B cell (primary cell): ENCODE data around the gene NDFIP1. TPM values are rescaled to one million over a fixed set of nuclear protein-coding genes. Genes with fewer than 3 reads are reported as not detected.
A peak's percentile ranks its signal among the peaks of the same experiment; 100 is the strongest.

ENCODE experiments used
- ATAC-seq: fragments of 200-7000 bp; cut with Tn5 transposase; one replicate; pipeline ENCODE4 v1.10.0; 2021; ENCODE audit warnings: low read depth, mild to moderate bottlenecking, moderate number of reproducible peaks, moderate library complexity
- CTCF ChIA-PET: fragments of 350-600 bp; sonication (Branson Sonifier 250); formaldehyde crosslinking; loops from one replicate; lab custom pipeline; 2021; ENCODE audit warnings: antibody characterized with exemption, inconsistent platforms; lab: Charles Lee
- POLR2A ChIA-PET: fragments of 350-600 bp; sonication (Branson Sonifier 250); formaldehyde crosslinking; loops from one replicate; lab custom pipeline; 2021; ENCODE audit warnings: antibody characterized with exemption; lab: Charles Lee
- DNase-seq: peaks from one replicate; pipeline ENCODE4 v3.0.0; 2013
- H2AFZ ChIP-seq: 2 replicates; pipeline ENCODE4 v1.6.1; 2012; ENCODE audit warnings: mild to moderate bottlenecking, low read depth, low read length; ENCODE audit not compliant: insufficient read depth, poor library complexity, severe bottlenecking
- H3K27ac ChIP-seq, 2 donors: 1 replicate in 1 of 2; 2 replicates in 1 of 2; pipeline ENCODE4 v1.5.1; 2012 to 2013; ENCODE audit warnings: low read length in 2 of 2, mild to moderate bottlenecking in 2 of 2, moderate library complexity in 1 of 2
- H3K27me3 ChIP-seq, 4 experiments: fragments of 200-600 bp in 1 of 4; sonication (generic) in 1 of 4; replicated peaks in 1 of 4; 1 replicate in 2 of 4; 2 replicates in 2 of 4; pipeline versions ENCODE4 v1.6.1 to v1.7.0; 2013 to 2016; ENCODE audit warnings: low read length in 3 of 4, mild to moderate bottlenecking in 2 of 4, mixed read lengths in 1 of 4, moderate library complexity in 1 of 4; ENCODE audit not compliant: insufficient read depth in 4 of 4, control insufficient read depth in 3 of 4; ENCODE audit errors: control extremely low read depth in 1 of 4
- H3K36me3 ChIP-seq, 2 experiments: replicated peaks in 1 of 2; 1 replicate in 1 of 2; 2 replicates in 1 of 2; pipeline versions ENCODE4 v1.6.1 to v1.7.1; 2013; ENCODE audit warnings: low read length in 1 of 2; ENCODE audit not compliant: insufficient read depth in 2 of 2, control insufficient read depth in 1 of 2; ENCODE audit errors: control extremely low read depth in 1 of 2, extremely low read depth in 1 of 2
- H3K4me1 ChIP-seq, 2 donors: fragments of 200-600 bp in 1 of 2; sonication (generic) in 1 of 2; 1 replicate in 1 of 2; 2 replicates in 1 of 2; pipeline versions ENCODE4 v1.5.1 to v1.6.1; 2013 to 2017; ENCODE audit warnings: low read length in 2 of 2; ENCODE audit not compliant: control insufficient read depth in 2 of 2, insufficient read depth in 2 of 2
- H3K4me2 ChIP-seq: replicated peaks from 2 replicates; pipeline ENCODE3; 2012; ENCODE audit warnings: mild to moderate bottlenecking, low read depth, low read length; ENCODE audit not compliant: poor library complexity, severe bottlenecking
- H3K4me3 ChIP-seq, 5 experiments: fragments of 200-600 bp in 1 of 5; sonication (generic) in 1 of 5; 1 replicate in 3 of 5; 2 replicates in 2 of 5; pipeline versions ENCODE4 v1.5.1 to v1.7.0; 2011 to 2016; ENCODE audit warnings: low read length in 4 of 5, mild to moderate bottlenecking in 4 of 5, low read depth in 2 of 5, control low read depth in 1 of 5, moderate library complexity in 1 of 5; ENCODE audit not compliant: insufficient read depth in 1 of 5; ENCODE audit errors: control extremely low read depth in 1 of 5, extremely low read depth in 1 of 5
- H3K79me2 ChIP-seq: fragments of 200-600 bp; sonication (generic); one replicate; pipeline ENCODE4 v1.6.0; 2016; ENCODE audit warnings: low read length; ENCODE audit not compliant: control insufficient read depth, insufficient read depth
- H3K9ac ChIP-seq: fragments of 200-600 bp; sonication (generic); 2 replicates; pipeline ENCODE4 v1.6.1; 2017; ENCODE audit warnings: mild to moderate bottlenecking, low read length, moderate library complexity
- H3K9me3 ChIP-seq, 3 donors: one replicate each; pipeline versions ENCODE4 v1.6.1 to v1.7.1; 2013; ENCODE audit warnings: low read length in 2 of 3; ENCODE audit not compliant: control insufficient read depth in 2 of 3, insufficient read depth in 1 of 3; ENCODE audit errors: control extremely low read depth in 1 of 3
- H4K20me1 ChIP-seq: 2 replicates; pipeline ENCODE4 v1.6.0; 2012; ENCODE audit warnings: mild to moderate bottlenecking, low read length; ENCODE audit not compliant: insufficient read depth, control insufficient read depth, poor library complexity, severe bottlenecking
- H3K27ac Mint-ChIP-seq: one replicate; pipeline ENCODE4 v1.8.0; 2021; ENCODE audit warnings: mixed read lengths
- H3K27me3 Mint-ChIP-seq: one replicate; pipeline ENCODE4 v1.8.0; 2021; ENCODE audit warnings: mixed read lengths
- H3K4me1 Mint-ChIP-seq: one replicate; pipeline ENCODE4 v1.8.0; 2021; ENCODE audit warnings: mixed read lengths
- H3K4me3 Mint-ChIP-seq: one replicate; pipeline ENCODE4 v1.8.0; 2021; ENCODE audit warnings: mixed read lengths
- H3K9me3 Mint-ChIP-seq: one replicate; pipeline ENCODE4 v1.8.0; 2022; ENCODE audit warnings: mixed read lengths; ENCODE audit not compliant: insufficient read depth
- EZH2 ChIP-seq: IDR thresholded peaks from 2 replicates; pipeline ENCODE4 v1.6.1; 2012; ENCODE audit warnings: borderline replicate concordance, low read depth, mild to moderate bottlenecking, moderate library complexity, low read length; ENCODE audit not compliant: insufficient read depth, poor library complexity, severe bottlenecking
- WGBS: methylation state at CpG from one replicate; pipeline ENCODE4 v1.1.5; 2013; ENCODE audit warnings: missing lambda C conversion rate; ENCODE audit not compliant: insufficient coverage; 5-methylcytosine and 5-hydroxymethylcytosine counted together
- intact Hi-C: fragments of 100-400 bp; cut with micrococcal nuclease; formaldehyde crosslinking; loops from one replicate; pipeline ENCODE4 v1.10.0; 2022
- polyA plus RNA-seq: library from polyadenylated mRNA; depleted of rRNA; stranded (reverse); fragments of >200 nt; gene quantifications from 2 replicates; pipeline ENCODE4 v1.2.3, GENCODE V29; 2012
- total RNA-seq, 2 donors: library from RNA; stranded (reverse); fragments of 120-200 nt in 1 of 2; gene quantifications; 1 replicate in 1 of 2; 2 replicates in 1 of 2; pipeline versions ENCODE4 v1.2.3 to v1.2.4, GENCODE V29; 2013 to 2022
- TF ChIP-seq, protein P1 (sequence below): fragments of 200-600 bp; IDR thresholded peaks from one replicate; pipeline ENCODE4 v1.8.0; 2022; ENCODE audit warnings: antibody characterized with exemption, mild to moderate bottlenecking

Gene NDFIP1
- total and polyA plus RNA-seq, 2 donors (not counting 1 experiment from before 2014, with no cell fraction given): 10.6 to 34.6 TPM

DNA sequence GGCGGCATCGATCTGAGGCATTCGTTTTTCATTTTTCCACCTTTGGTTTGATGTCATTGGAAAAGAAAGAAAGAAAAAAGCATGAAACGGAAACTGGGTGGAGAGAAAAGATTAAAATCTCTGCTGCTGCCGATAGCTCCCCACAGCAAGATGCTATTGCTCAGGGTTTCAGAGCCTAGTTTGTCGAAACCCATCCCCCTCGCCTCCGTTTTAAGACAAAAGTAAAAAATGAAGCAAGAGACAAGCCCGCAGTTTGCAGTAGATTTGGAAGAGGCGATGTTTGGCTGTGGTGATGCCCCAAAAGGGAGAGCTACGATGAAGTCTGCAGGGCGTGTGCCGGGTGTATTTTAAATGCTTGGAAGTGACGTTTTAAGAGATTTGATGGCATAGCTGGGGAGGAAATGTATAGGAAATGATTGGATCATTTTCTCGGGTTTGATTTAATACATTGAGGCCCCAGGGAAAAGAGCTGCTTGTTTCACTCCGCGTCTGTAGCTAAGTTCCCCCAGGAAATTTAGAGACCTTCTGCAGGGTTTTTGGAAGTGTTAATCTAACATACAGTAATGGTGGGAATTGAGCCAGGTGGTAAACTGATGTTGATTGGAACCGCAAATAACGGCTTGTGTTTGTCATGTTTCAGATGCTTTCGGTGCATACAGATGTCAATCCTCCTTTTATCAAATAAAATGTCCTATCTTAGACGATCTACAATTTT, 909 bp downstream of the NDFIP1 start:
- H3K27me3 Mint-ChIP-seq: no peaks in the 10 kb centered on the region
- peak overlapping the region; percentile 83 for H2AFZ ChIP-seq
- H3K9ac ChIP-seq: peak overlapping the region; percentile 91
- H3K27ac ChIP-seq: peak overlapping the region; percentile 49 to 83
- TF ChIP-seq EZH2: no peak
- TF ChIP-seq, protein P1, sequence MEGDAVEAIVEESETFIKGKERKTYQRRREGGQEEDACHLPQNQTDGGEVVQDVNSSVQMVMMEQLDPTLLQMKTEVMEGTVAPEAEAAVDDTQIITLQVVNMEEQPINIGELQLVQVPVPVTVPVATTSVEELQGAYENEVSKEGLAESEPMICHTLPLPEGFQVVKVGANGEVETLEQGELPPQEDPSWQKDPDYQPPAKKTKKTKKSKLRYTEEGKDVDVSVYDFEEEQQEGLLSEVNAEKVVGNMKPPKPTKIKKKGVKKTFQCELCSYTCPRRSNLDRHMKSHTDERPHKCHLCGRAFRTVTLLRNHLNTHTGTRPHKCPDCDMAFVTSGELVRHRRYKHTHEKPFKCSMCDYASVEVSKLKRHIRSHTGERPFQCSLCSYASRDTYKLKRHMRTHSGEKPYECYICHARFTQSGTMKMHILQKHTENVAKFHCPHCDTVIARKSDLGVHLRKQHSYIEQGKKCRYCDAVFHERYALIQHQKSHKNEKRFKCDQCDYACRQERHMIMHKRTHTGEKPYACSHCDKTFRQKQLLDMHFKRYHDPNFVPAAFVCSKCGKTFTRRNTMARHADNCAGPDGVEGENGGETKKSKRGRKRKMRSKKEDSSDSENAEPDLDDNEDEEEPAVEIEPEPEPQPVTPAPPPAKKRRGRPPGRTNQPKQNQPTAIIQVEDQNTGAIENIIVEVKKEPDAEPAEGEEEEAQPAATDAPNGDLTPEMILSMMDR: no peak
- WGBS: 0% methylated on average over 10 of the region's 21 CpGs
- CTCF ChIA-PET: interaction anchor here (0.9 to 2.1 kb wide), 7 partner anchors 17 to 445 kb away, joined by 3 to 6 read pairs (median 4); partner anchors contain the start of gene GNPDA1
- no peaks in the 10 kb centered on the region for H3K36me3 ChIP-seq
- peak overlapping the region; percentile 62 to 90 (median 77) for H3K4me3 ChIP-seq
- H3K4me1 ChIP-seq: peaks cover 14 to 17% of the 10 kb centered on the region in 2 donors
- peak overlapping the region; percentile 92 for H3K4me3 Mint-ChIP-seq
- H3K27ac Mint-ChIP-seq: peak overlapping the region; percentile 84
- intact Hi-C loops: loop anchor here (2.0 to 10.0 kb wide), 4 partner anchors 95 to 1417 kb away; partner anchors contain the start of genes DELE1, FCHSD1, HARS1 and HARS2
- no peaks in the 10 kb centered on the region for H3K27me3 ChIP-seq
- POLR2A ChIA-PET: interaction anchor here (1.0 to 1.1 kb wide), 2 partner anchors 85 to 97 kb away, joined by 3 to 4 read pairs; partner anchors contain the start of gene GNPDA1
- no peak for DNase-seq
- no peaks in the 10 kb centered on the region for H3K9me3 ChIP-seq
- H3K9me3 Mint-ChIP-seq: no peaks in the 10 kb centered on the region
- H3K4me2 ChIP-seq: peak overlapping the region; percentile 79
- H3K79me2 ChIP-seq: peaks cover 56% of the 10 kb centered on the region
- H3K4me1 Mint-ChIP-seq: peaks cover 33% of the 10 kb centered on the region
- peaks cover 18% of the 10 kb centered on the region for H4K20me1 ChIP-seq
- ATAC-seq: no peak
